HL-60 (cell line): ENCODE data around the gene CCNA1.

Experiments
- DNase-seq, 2 experiments: peaks; one replicate each; pipeline ENCODE4 v3.0.0-alpha.2; 2010 to 2020; ENCODE audit warnings: low read depth in 1 of 2, low spot score in 1 of 2
- H3K27ac ChIP-seq: fragments of 250-450 bp; sonication (Bioruptor Pico); replicated peaks from 2 replicates; pipeline ENCODE4 v1.5.1; 2020; ENCODE audit warnings: mild to moderate bottlenecking, moderate library complexity
- H3K27me3 ChIP-seq: fragments of 250-450 bp; sonication (Bioruptor Pico); 2 replicates; pipeline ENCODE4 v1.5.1; 2021; ENCODE audit warnings: mild to moderate bottlenecking, moderate library complexity; ENCODE audit not compliant: insufficient read depth, poor library complexity, severe bottlenecking
- H3K4me3 ChIP-seq: replicated peaks from 2 replicates; pipeline ENCODE4 v1.5.1; 2011; ENCODE audit warnings: mild to moderate bottlenecking, control low read depth, low read length; ENCODE audit not compliant: insufficient read depth
- CTCF ChIP-seq: IDR thresholded peaks from one replicate; pipeline ENCODE4 v1.5.1; 2011; ENCODE audit warnings: low read length, control low read depth, inconsistent platforms; ENCODE audit not compliant: insufficient read depth
- GABPA ChIP-seq: IDR thresholded peaks from 2 replicates; pipeline ENCODE4 v1.6.1; 2012; ENCODE audit warnings: low read depth
- POLR2AphosphoS5 ChIP-seq: IDR thresholded peaks from 2 replicates; pipeline ENCODE4 v1.6.1; 2012; ENCODE audit warnings: low read depth
- REST ChIP-seq: IDR thresholded peaks from 2 replicates; pipeline ENCODE4 v1.6.1; 2012; ENCODE audit warnings: low read depth; ENCODE audit not compliant: insufficient replicate concordance
- SPI1 ChIP-seq: IDR thresholded peaks from 2 replicates; pipeline ENCODE4 v1.6.1; 2012; ENCODE audit warnings: low read depth, mild to moderate bottlenecking, borderline replicate concordance

The CCNA1 gene

GRCh38 chr13:36450534-36450933, 18.2 kb downstream of the CCNA1 start:
- H3K27me3 ChIP-seq: no peaks in the 10 kb centered on the region
- peak in 1 of 2 experiments; percentile 37 for DNase-seq
- TF ChIP-seq REST (no peak), SPI1 (peak; percentile 94)
- H3K27ac ChIP-seq: peak overlapping the region; percentile 46
- H3K4me3 ChIP-seq: no peak overlapping the region

GRCh38 chr13:36453516-36453915, 21.2 kb downstream of the CCNA1 start:
- H3K27ac ChIP-seq: peak overlapping the region; percentile 8
- H3K27me3 ChIP-seq: no peaks in the 10 kb centered on the region
- peak in 1 of 2 experiments; percentile 39 for DNase-seq
- TF ChIP-seq POLR2AphosphoS5 (no peak), SPI1 (no peak), CTCF (peak; percentile 15), REST (no peak), GABPA (no peak)
- H3K4me3 ChIP-seq: no peak overlapping the region

GRCh38 chr13:36454121-36454520, 21.8 kb downstream of the CCNA1 start:
- H3K4me3 ChIP-seq: no peak overlapping the region
- no peak for DNase-seq
- TF ChIP-seq GABPA (no peak), POLR2AphosphoS5 (no peak), SPI1 (no peak), CTCF (no peak), REST (no peak)
- H3K27ac ChIP-seq: no peak overlapping the region
- no peaks in the 10 kb centered on the region for H3K27me3 ChIP-seq

- H3K4me3 ChIP-seq: no peak overlapping the region
- no peak for TF ChIP-seq GABPA
- no peak for TF ChIP-seq POLR2AphosphoS5
- TF ChIP-seq CTCF: no peak
- TF ChIP-seq SPI1: no peak
- TF ChIP-seq REST: no peak
- H3K27ac ChIP-seq: no peak overlapping the region
- no peak for DNase-seq
- H3K27me3 ChIP-seq: no peaks in the 10 kb centered on the region
These were observed 22.7 kb downstream of the CCNA1 start for GRCh38 chr13:36454987-36455386.
